ENCODE measurements around the gene DCAF17.
"Not testable (repeated sequence)": the region's sequence is repeated elsewhere in the genome, so short reads cannot be mapped to it uniquely, and the experiment has no call there.

The DCAF17 gene

GRCh38 chr2:171410624-171411023 is 23.4 kb upstream of the DCAF17 start:
- DNase-seq (ENCODE audit: low spot score) = no peak

- DNase-seq (ENCODE audit: low spot score) = no peak
These were observed 22.8 kb upstream of the DCAF17 start for GRCh38 chr2:171411214-171411613.

GRCh38 chr2:171411791-171412483 is 22.1 kb upstream of the DCAF17 start:
- no peak for DNase-seq (ENCODE audit: low spot score)

- no peak for DNase-seq (ENCODE audit: low spot score)
These were observed 21.4 kb upstream of the DCAF17 start for GRCh38 chr2:171412571-171413175.

- DNase-seq (ENCODE audit: low spot score) = not testable (repeated sequence)
These were observed 19.4 kb upstream of the DCAF17 start for GRCh38 chr2:171414645-171415044.

GRCh38 chr2:171416009-171416926 is 17.8 kb upstream of the DCAF17 start:
- DNase-seq (ENCODE audit: low spot score) = peak; percentile 85

- no peak for DNase-seq (ENCODE audit: low spot score)
These were observed 14.7 kb upstream of the DCAF17 start for GRCh38 chr2:171419333-171419732.

GRCh38 chr2:171420728-171421563 is 13.1 kb upstream of the DCAF17 start:
- no peak for DNase-seq (ENCODE audit: low spot score)

GRCh38 chr2:171422710-171423495 is 11.1 kb upstream of the DCAF17 start:
- not testable (repeated sequence) for DNase-seq (ENCODE audit: low spot score)

GRCh38 chr2:171430516-171431410 is 3.3 kb upstream of the DCAF17 start:
- no peak for DNase-seq (ENCODE audit: low spot score)

GRCh38 chr2:171431677-171432167 is 2.3 kb upstream of the DCAF17 start:
- no peak for DNase-seq (ENCODE audit: low spot score)

GRCh38 chr2:171432206-171432968 is 1.6 kb upstream of the DCAF17 start:
- DNase-seq (ENCODE audit: low spot score) = no peak

GRCh38 chr2:171432969-171433762 is 860 bp upstream of the DCAF17 start:
- DNase-seq (ENCODE audit: low spot score) = peak; percentile 78

- DNase-seq (ENCODE audit: low spot score) = no peak
These were observed 338 bp upstream of the DCAF17 start, which contains the start of gene METTL8 for GRCh38 chr2:171433763-171434012. METTL8 (minus strand) TSS chr2:171433990; CDS start chr2:171392185, 41,805 bp downstream.

GRCh38 chr2:171436307-171436706 is 2.3 kb downstream of the DCAF17 start:
- peak; percentile 12 for DNase-seq (ENCODE audit: low spot score)

- no peak for DNase-seq (ENCODE audit: low spot score)
These were observed 7.4 kb downstream of the DCAF17 start for GRCh38 chr2:171441470-171441869.

- DNase-seq (ENCODE audit: low spot score) = no peak
These were observed 13.6 kb downstream of the DCAF17 start for GRCh38 chr2:171447675-171448074.

- no peak for DNase-seq (ENCODE audit: low spot score)
These were observed 17.0 kb downstream of the DCAF17 start for GRCh38 chr2:171451074-171451473.
